Natural killer cell (primary cell): Measurements from ENCODE around the gene GTF2F1. TPM values are rescaled to one million over a fixed set of nuclear protein-coding genes. Genes with fewer than 3 reads are reported as not detected.

Source experiments
- ATAC-seq, 3 donors: fragments of 150-1000 bp in 2 of 3; fragments of 200-7000 bp in 1 of 3; cut with Tn5 transposase; 1 replicate in 1 of 3; 2 replicates in 2 of 3; pipeline ENCODE4 v1.10.0; 2021; ENCODE audit warnings: mild to moderate bottlenecking in 2 of 3, moderate library complexity in 2 of 3
- DNase-seq, 2 donors: peaks; one replicate each; pipeline versions ENCODE4 v3.0.0 to v3.0.0-alpha.2; 2013 to 2021; ENCODE audit warnings: mixed read lengths in 1 of 2
- H3K27ac ChIP-seq: one replicate; pipeline ENCODE4 v1.5.1; 2013; ENCODE audit warnings: mild to moderate bottlenecking, low read length
- H3K27me3 ChIP-seq: one replicate; pipeline ENCODE4 v1.6.1; 2013; ENCODE audit warnings: low read length; ENCODE audit not compliant: control insufficient read depth, insufficient read depth
- H3K36me3 ChIP-seq: one replicate; pipeline ENCODE4 v1.6.1; 2013; ENCODE audit warnings: low read length; ENCODE audit not compliant: control insufficient read depth, insufficient read depth
- H3K4me1 ChIP-seq: one replicate; pipeline ENCODE4 v1.6.1; 2013; ENCODE audit warnings: low read length; ENCODE audit not compliant: control insufficient read depth, insufficient read depth
- H3K4me3 ChIP-seq: one replicate; pipeline ENCODE4 v1.5.1; 2013; ENCODE audit warnings: low read length
- H3K9me3 ChIP-seq: one replicate; pipeline ENCODE4 v1.6.1; 2013; ENCODE audit warnings: low read length; ENCODE audit not compliant: control insufficient read depth, insufficient read depth
- H3K27ac Mint-ChIP-seq, 2 donors: one replicate each; pipeline ENCODE4 v1.8.0; 2022; ENCODE audit warnings: mild to moderate bottlenecking in 2 of 2, mixed read lengths in 2 of 2, moderate library complexity in 1 of 2
- H3K27me3 Mint-ChIP-seq, 2 donors: one replicate each; pipeline ENCODE4 v1.8.0; 2022; ENCODE audit warnings: low read depth in 2 of 2, mixed read lengths in 2 of 2
- H3K36me3 Mint-ChIP-seq: one replicate; pipeline ENCODE4 v1.8.0; 2022; ENCODE audit warnings: mixed read lengths
- H3K4me1 Mint-ChIP-seq, 2 donors: one replicate each; pipeline ENCODE4 v1.8.0; 2022; ENCODE audit warnings: mixed read lengths in 2 of 2
- H3K4me3 Mint-ChIP-seq: one replicate; pipeline ENCODE4 v1.8.0; 2022; ENCODE audit warnings: mild to moderate bottlenecking, moderate library complexity, mixed read lengths
- H3K9me3 Mint-ChIP-seq, 2 donors: one replicate each; pipeline ENCODE4 v1.8.0; 2022; ENCODE audit warnings: mixed read lengths in 2 of 2
- CTCF ChIP-seq: fragments of 200-600 bp; IDR thresholded peaks from one replicate; pipeline ENCODE4 v1.8.0; 2022; ENCODE audit warnings: antibody characterized with exemption
- WGBS: methylation state at CpG from one replicate; pipeline ENCODE4 v1.1.7; 2013; ENCODE audit warnings: missing lambda C conversion rate; ENCODE audit not compliant: insufficient coverage; 5-methylcytosine and 5-hydroxymethylcytosine counted together
- intact Hi-C: fragments of 100-400 bp; cut with micrococcal nuclease; formaldehyde crosslinking; loops from one replicate; pipeline ENCODE4 v1.14.2; 2022
- total RNA-seq, 4 donors: library from RNA; stranded (reverse); fragments of 120-200 nt in 1 of 4; gene quantifications; one replicate each; pipeline versions ENCODE4 v1.2.3 to v1.2.4, GENCODE V29; 2013 to 2022

GTF2F1 gene
- total RNA-seq, 3 donors from 2014 or later (not counting 1 experiment from before 2014, with no cell fraction given): 56.6 to 63.9 (median 63.9) TPM

GRCh38 chr19:6423499-6424194, 30.7 kb upstream of the GTF2F1 start:
- DNase-seq: peak; percentile 26 to 48
- no peaks in the 10 kb centered on the region for H3K27me3 ChIP-seq
- Mint-ChIP-seq H3K27me3 (peaks cover 0 to 2% of the 10 kb centered on the region in 2 donors), H3K4me3 (peak overlapping the region; percentile 87), H3K36me3 (no peaks in the 10 kb centered on the region), H3K27ac (peak overlapping the region; percentile 72 to 81), H3K9me3 (no peaks in the 10 kb centered on the region), H3K4me1 (peaks cover 30 to 50% of the 10 kb centered on the region in 2 donors)
- H3K9me3 ChIP-seq: no peaks in the 10 kb centered on the region
- intact Hi-C loops: loop anchor here (2.0 kb wide), 1 partner anchor 63 kb away; the partner anchor contains the start of gene CLPP
- TF ChIP-seq CTCF: no peak
- H3K27ac ChIP-seq: peak overlapping the region; percentile 2
- ATAC-seq: no peak
- peak overlapping the region; percentile 61 for H3K4me3 ChIP-seq
- peaks cover 36% of the 10 kb centered on the region for H3K4me1 ChIP-seq
- under 1% methylated on average over 19 of the region's 20 CpGs for WGBS
- peaks cover 34% of the 10 kb centered on the region for H3K36me3 ChIP-seq

- intact Hi-C loops: no loop called here
- H3K27ac Mint-ChIP-seq: peak overlapping the region in 1 of 2 donors; percentile 36
Observed at GRCh38 chr19:6421075-6422014, 28.4 kb upstream of the GTF2F1 start.

GRCh38 chr19:6418562-6418932, 25.6 kb upstream of the GTF2F1 start:
- TF ChIP-seq CTCF: no peak
- peaks cover 78% of the 10 kb centered on the region for H3K36me3 ChIP-seq
- no peak overlapping the region for H3K27ac ChIP-seq
- H3K4me1 ChIP-seq: peaks cover 20% of the 10 kb centered on the region
- 96% methylated on average over 19 of the region's 19 CpGs for WGBS
- Mint-ChIP-seq H3K27me3 (no peaks in the 10 kb centered on the region), H3K9me3 (no peaks in the 10 kb centered on the region), H3K36me3 (no peaks in the 10 kb centered on the region), H3K4me1 (peaks cover 18 to 36% of the 10 kb centered on the region in 2 donors), H3K27ac (no peak overlapping the region), H3K4me3 (no peak overlapping the region)
- intact Hi-C loops: no loop called here
- no peaks in the 10 kb centered on the region for H3K9me3 ChIP-seq
- no peak for ATAC-seq
- no peaks in the 10 kb centered on the region for H3K27me3 ChIP-seq
- no peak overlapping the region for H3K4me3 ChIP-seq
- DNase-seq: no peak

More at GRCh38 chr19:6421075-6422014, 28.4 kb upstream of the GTF2F1 start:
- Histone ChIP-seq H3K9me3 (no peaks in the 10 kb centered on the region), H3K4me1 (peaks cover 36% of the 10 kb centered on the region), H3K36me3 (peaks cover 57% of the 10 kb centered on the region), H3K4me3 (no peak overlapping the region), H3K27ac (no peak overlapping the region), H3K27me3 (no peaks in the 10 kb centered on the region)
- Mint-ChIP-seq H3K9me3 (no peaks in the 10 kb centered on the region), H3K4me1 (peaks cover 30 to 52% of the 10 kb centered on the region in 2 donors), H3K36me3 (no peaks in the 10 kb centered on the region), H3K27me3 (peaks cover 0 to under 1% of the 10 kb centered on the region in 2 donors), H3K4me3 (no peak overlapping the region)
- TF ChIP-seq CTCF: no peak
- WGBS: 93% methylated on average over 20 of the region's 20 CpGs
- ATAC-seq (no peak), DNase-seq (no peak)
